Measurements from ENCODE around the gene FBXL20. TPM values are rescaled to one million over a fixed set of nuclear protein-coding genes. Genes with fewer than 3 reads are reported as not detected.
A peak's percentile ranks its signal among the peaks of the same experiment; 100 is the strongest.

The FBXL20 gene
- total RNA-seq, 1 experiment from 2014 or later = 7.5 TPM

- Histone ChIP-seq H3K27me3 (replicated peaks) (no peaks in the 10 kb centered on the region; the same call in 1 of the 2 replicates), H3K27ac (no peak overlapping the region), H3K9me3 (replicated peaks) (no peaks in the 10 kb centered on the region), H3K36me3 (no peaks in the 10 kb centered on the region), H3K4me1 (replicated peaks) (no peaks in the 10 kb centered on the region), H3K4me3 (no peak overlapping the region)
- DNase-seq (ENCODE audit: low read depth in 1 of 2, low spot score in 2 of 2) = no peak
Measured at GRCh38 chr17:39244016-39244599, 157.3 kb downstream of the FBXL20 start.

GRCh38 chr17:39243155-39243554, 158.3 kb downstream of the FBXL20 start:
- H3K27me3 ChIP-seq (replicated peaks) = no peaks in the 10 kb centered on the region; the same call in 1 of the 2 replicates
- DNase-seq (ENCODE audit: low read depth in 1 of 2, low spot score in 2 of 2) = no peak
- H3K4me3 ChIP-seq = no peak overlapping the region
- no peak overlapping the region for H3K27ac ChIP-seq
- peaks cover 9% of the 10 kb centered on the region for H3K4me1 ChIP-seq (replicated peaks)
- H3K36me3 ChIP-seq = no peaks in the 10 kb centered on the region
- H3K9me3 ChIP-seq (replicated peaks) = no peaks in the 10 kb centered on the region

- Histone ChIP-seq H3K9me3 (replicated peaks) (no peaks in the 10 kb centered on the region), H3K27me3 (replicated peaks) (no peaks in the 10 kb centered on the region), H3K27ac (no peak overlapping the region), H3K36me3 (no peaks in the 10 kb centered on the region), H3K4me1 (replicated peaks) (peaks cover 9% of the 10 kb centered on the region), H3K4me3 (no peak overlapping the region)
- no peak for DNase-seq (ENCODE audit: low read depth in 1 of 2, low spot score in 2 of 2)
Measured at GRCh38 chr17:39240631-39241030, 160.8 kb downstream of the FBXL20 start.

- no peak overlapping the region for H3K4me3 ChIP-seq
- H3K9me3 ChIP-seq (replicated peaks) = no peaks in the 10 kb centered on the region
- no peaks in the 10 kb centered on the region for H3K36me3 ChIP-seq
- peaks cover 9% of the 10 kb centered on the region for H3K4me1 ChIP-seq (replicated peaks)
- H3K27me3 ChIP-seq (replicated peaks) = no peaks in the 10 kb centered on the region
- DNase-seq (ENCODE audit: low read depth in 1 of 2, low spot score in 2 of 2) = no peak
- H3K27ac ChIP-seq = no peak overlapping the region
Measured at GRCh38 chr17:39239640-39240314, 161.6 kb downstream of the FBXL20 start.

GRCh38 chr17:39238311-39238972, 163.0 kb downstream of the FBXL20 start:
- Histone ChIP-seq H3K36me3 (no peaks in the 10 kb centered on the region), H3K4me3 (no peak overlapping the region)
- DNase-seq (ENCODE audit: low read depth in 1 of 2, low spot score in 2 of 2) = peak in 1 of 2 experiments; percentile 42

GRCh38 chr17:39237586-39237985, 163.8 kb downstream of the FBXL20 start:
- Histone ChIP-seq H3K4me1 (replicated peaks) (peaks cover 9% of the 10 kb centered on the region), H3K4me3 (no peak overlapping the region), H3K36me3 (no peaks in the 10 kb centered on the region), H3K27me3 (replicated peaks) (no peaks in the 10 kb centered on the region), H3K27ac (no peak overlapping the region), H3K9me3 (replicated peaks) (no peaks in the 10 kb centered on the region)
- DNase-seq (ENCODE audit: low read depth in 1 of 2, low spot score in 2 of 2) = no peak

More at GRCh38 chr17:39238311-39238972, 163.0 kb downstream of the FBXL20 start:
- H3K27me3 ChIP-seq (replicated peaks) = no peaks in the 10 kb centered on the region
- no peaks in the 10 kb centered on the region for H3K9me3 ChIP-seq (replicated peaks)
- H3K4me1 ChIP-seq (replicated peaks) = peaks cover 9% of the 10 kb centered on the region
- no peak overlapping the region for H3K27ac ChIP-seq

GRCh38 chr17:39236981-39237441, 164.4 kb downstream of the FBXL20 start:
- no peaks in the 10 kb centered on the region for H3K9me3 ChIP-seq (replicated peaks)
- H3K4me1 ChIP-seq (replicated peaks) = peaks cover 9% of the 10 kb centered on the region
- H3K27me3 ChIP-seq (replicated peaks) = no peaks in the 10 kb centered on the region
- H3K36me3 ChIP-seq = no peaks in the 10 kb centered on the region
- DNase-seq (ENCODE audit: low read depth in 1 of 2, low spot score in 2 of 2) = no peak
- H3K4me3 ChIP-seq = no peak overlapping the region
- H3K27ac ChIP-seq = no peak overlapping the region

GRCh38 chr17:39236450-39236927, 164.9 kb downstream of the FBXL20 start:
- Histone ChIP-seq H3K36me3 (no peaks in the 10 kb centered on the region), H3K4me3 (no peak overlapping the region), H3K9me3 (replicated peaks) (no peaks in the 10 kb centered on the region), H3K4me1 (replicated peaks) (peaks cover 9% of the 10 kb centered on the region), H3K27me3 (replicated peaks) (no peaks in the 10 kb centered on the region), H3K27ac (no peak overlapping the region)
- no peak for DNase-seq (ENCODE audit: low read depth in 1 of 2, low spot score in 2 of 2)

- peak in 1 of 2 experiments; percentile 38 for DNase-seq (ENCODE audit: low read depth in 1 of 2, low spot score in 2 of 2)
Measured at GRCh38 chr17:39235555-39236449, 165.6 kb downstream of the FBXL20 start.

GRCh38 chr17:39231591-39232551, 169.6 kb downstream of the FBXL20 start:
- Histone ChIP-seq H3K4me1 (replicated peaks) (peaks cover 11% of the 10 kb centered on the region), H3K36me3 (no peaks in the 10 kb centered on the region), H3K27me3 (replicated peaks) (no peaks in the 10 kb centered on the region), H3K4me3 (no peak overlapping the region), H3K9me3 (replicated peaks) (no peaks in the 10 kb centered on the region), H3K27ac (no peak overlapping the region)
- DNase-seq (ENCODE audit: low read depth in 1 of 2, low spot score in 2 of 2) = no peak

More at GRCh38 chr17:39235555-39236449, 165.6 kb downstream of the FBXL20 start:
- Histone ChIP-seq H3K4me1 (replicated peaks) (peaks cover 9% of the 10 kb centered on the region), H3K36me3 (no peaks in the 10 kb centered on the region), H3K4me3 (no peak overlapping the region), H3K27me3 (replicated peaks) (no peaks in the 10 kb centered on the region), H3K9me3 (replicated peaks) (no peaks in the 10 kb centered on the region), H3K27ac (no peak overlapping the region)

GRCh38 chr17:39231091-39231561, 170.3 kb downstream of the FBXL20 start:
- no peak overlapping the region for H3K27ac ChIP-seq
- H3K36me3 ChIP-seq = no peaks in the 10 kb centered on the region
- no peak overlapping the region for H3K4me3 ChIP-seq
- peaks cover 5% of the 10 kb centered on the region for H3K27me3 ChIP-seq (replicated peaks)
- H3K4me1 ChIP-seq (replicated peaks) = peaks cover 13% of the 10 kb centered on the region
- DNase-seq (ENCODE audit: low read depth in 1 of 2, low spot score in 2 of 2) = no peak
- H3K9me3 ChIP-seq (replicated peaks) = no peaks in the 10 kb centered on the region

GRCh38 chr17:39230361-39230760, 171.1 kb downstream of the FBXL20 start:
- no peak for DNase-seq (ENCODE audit: low read depth in 1 of 2, low spot score in 2 of 2)
- no peak overlapping the region for H3K4me3 ChIP-seq
- H3K27ac ChIP-seq = no peak overlapping the region
- no peaks in the 10 kb centered on the region for H3K36me3 ChIP-seq
- peaks cover 11% of the 10 kb centered on the region for H3K27me3 ChIP-seq (replicated peaks)
- no peaks in the 10 kb centered on the region for H3K9me3 ChIP-seq (replicated peaks)
- H3K4me1 ChIP-seq (replicated peaks) = peaks cover 19% of the 10 kb centered on the region
